ENCODE measurements around the gene TBCD.

The TBCD gene

DNA sequence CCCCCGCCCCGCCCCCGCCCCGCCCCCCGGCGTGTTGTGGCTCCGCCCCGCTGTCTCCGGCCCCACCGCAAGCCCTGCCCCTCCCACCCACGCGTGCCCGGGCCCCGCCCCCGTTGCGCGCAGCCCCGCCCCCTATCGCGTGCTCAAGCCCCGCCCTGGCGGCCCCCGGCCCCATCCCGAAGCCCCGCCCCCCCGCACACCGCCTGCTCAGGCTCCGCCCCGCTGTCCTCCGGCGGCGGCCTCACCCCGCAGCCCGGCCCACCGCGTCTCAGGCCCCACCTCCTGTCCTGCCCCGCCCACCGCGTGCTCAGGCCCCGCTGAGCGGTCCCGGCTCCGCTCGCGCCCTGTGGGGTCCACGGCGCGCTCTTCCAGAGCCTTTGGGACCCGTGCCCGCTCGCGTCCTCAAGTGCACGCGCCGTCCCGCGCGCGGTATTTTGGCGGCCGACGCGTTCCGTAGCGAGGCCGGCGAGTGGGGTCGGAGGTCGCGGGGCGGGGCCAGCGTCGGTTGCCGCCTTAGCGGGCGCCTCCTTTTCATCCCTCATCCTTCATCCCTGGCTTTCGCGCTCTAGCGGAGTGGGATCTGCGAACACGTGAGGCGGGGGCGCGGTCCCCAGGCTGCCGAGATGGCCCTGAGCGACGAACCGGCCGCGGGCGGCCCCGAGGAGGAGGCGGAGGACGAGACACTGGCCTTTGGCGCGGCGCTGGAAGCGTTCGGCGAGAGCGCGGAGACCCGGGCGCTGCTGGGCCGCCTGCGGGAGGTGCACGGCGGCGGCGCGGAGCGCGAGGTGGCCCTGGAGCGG lies at the start of gene TBCD:
Gene TBCD, plus strand, starts transcription at position 495 of the 800 bp plus-strand sequence. Its CDS starts 129 bp downstream, at position 624.
- DNase-seq (ENCODE audit: low read depth) = peak; percentile 88

DNA sequence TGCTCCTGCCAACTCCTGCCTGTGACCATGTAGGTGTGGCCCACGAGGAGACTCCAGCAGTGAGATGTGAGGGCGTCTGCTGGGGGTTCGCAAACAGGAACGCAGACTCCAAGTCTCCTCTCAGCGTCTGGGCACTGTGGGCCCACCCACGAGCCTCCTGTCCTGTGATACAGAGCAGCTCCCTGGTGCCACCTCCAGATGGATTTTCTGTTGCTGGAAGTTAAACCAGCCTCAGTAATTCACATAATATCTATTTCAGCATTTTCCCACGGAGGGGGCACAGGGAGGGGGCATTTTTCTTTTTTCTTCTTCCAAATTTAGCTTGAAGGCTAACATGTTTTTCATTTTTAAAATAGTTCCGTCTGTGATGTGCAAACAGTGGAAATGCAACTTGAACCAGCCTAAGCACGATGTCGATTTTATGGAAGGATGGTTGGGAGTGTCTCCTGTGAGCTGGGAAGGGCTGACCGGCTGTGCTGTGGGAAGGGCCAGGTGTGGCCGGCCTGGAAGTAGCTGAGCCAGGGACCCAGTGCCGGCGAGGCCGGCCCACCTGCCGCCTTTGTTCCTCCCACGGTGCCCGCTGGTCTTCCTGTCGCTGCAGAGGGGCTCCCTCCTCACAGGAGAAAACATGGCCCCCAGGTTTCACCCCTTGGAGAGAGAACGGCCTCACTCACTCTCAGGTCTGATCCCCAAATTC lies 49.5 kb upstream of the TBCD start:
- no peak for DNase-seq (ENCODE audit: low read depth)

DNA sequence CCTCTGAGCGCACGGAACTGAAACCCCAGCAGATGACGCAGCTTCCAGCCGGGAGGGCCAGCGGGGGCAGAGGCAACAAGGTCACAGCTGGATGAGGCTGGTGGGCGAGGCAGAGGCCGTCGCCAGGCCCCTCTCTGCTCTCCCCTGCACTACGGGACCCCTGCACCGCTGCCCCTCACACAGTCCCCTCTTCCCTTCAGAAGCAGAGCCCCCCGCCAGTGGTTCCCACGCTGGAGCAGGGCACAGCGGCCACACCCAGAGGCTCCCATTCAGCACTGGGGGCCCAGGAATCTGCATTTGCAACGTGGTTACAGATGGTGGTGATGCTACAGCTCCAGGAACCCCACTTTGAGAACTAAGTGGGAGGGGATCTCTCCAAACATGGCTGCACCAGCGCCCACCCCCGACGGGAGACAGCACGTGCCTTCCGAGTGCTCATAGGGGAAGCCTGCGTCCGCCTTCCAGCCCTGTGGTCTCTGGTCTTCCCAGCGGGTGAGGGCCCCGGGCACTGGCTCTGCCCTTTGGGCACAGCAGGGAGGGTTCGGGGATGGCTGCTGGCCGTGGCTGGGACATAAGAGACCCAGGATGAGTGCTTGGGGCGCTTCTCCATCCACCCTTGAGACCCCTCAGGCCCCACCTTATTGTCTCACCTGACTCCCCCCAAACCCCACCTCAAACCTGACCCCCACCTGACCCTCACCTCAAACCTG lies 48.7 kb upstream of the TBCD start:
- no peak for DNase-seq (ENCODE audit: low read depth)

DNA sequence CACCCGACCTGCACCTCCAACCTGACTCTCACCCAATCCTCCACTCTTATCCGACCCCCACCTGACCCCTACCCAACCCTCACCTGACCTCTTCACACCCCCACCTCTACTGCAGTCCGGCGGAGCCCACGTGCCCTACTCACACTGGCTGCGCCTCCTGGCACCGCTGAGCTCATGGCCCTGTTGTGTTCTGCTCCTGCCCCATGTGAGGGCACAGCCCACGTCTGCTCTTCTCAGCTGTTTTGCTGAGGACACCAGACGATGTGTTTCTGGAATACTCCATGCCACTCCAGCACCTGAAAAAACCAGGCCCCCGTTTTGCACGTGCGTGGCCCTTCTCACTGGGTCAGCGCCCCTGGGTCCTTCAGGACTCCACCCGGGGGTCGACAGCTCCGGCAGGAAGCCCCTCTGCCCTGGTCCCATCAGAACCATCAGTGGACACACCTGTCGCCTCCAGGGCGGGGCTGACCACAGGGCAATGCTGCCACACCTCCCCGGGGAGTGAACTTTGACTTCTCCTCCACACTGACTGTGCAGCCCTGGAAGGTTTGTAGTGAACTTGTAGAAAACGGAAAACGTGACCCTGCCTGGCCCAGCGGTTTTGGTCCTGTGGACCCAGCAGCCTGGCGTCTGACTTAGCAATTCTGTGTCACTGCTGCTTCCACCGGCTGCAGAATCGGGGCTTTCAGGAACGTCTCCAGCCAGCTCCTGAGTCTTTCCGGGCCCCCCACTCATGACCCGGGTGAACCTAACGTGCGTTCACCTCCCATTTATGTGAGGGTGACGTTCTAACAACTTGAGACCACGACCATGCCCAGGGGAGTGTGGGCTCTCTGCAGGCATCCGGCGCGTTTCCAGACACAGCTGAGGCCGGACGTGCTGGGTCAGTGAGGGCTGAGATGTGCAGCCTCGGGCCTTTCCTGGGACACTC lies 47.7 kb upstream of the TBCD start:
- DNase-seq (ENCODE audit: low read depth) = no peak

DNA sequence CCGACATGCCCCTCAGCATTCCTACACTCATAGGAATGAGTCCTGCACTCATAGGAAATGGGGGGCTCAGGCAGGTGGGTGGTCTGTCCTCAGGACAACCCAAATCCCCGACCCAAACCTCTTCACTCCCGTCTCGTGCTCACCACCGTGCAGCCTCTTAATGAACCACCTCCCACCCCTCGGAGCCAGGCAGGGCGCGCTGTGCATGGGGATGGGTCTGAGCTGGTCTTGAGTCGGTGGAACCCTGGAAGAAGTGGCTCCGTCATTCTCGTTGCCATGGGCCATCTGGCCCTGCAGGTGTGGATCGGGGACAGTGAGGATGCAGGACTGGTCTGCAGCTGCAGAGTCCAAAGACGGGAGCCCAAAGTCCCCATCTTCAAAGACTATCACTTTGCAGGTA lies 47.0 kb upstream of the TBCD start:
- no peak for DNase-seq (ENCODE audit: low read depth)

DNA sequence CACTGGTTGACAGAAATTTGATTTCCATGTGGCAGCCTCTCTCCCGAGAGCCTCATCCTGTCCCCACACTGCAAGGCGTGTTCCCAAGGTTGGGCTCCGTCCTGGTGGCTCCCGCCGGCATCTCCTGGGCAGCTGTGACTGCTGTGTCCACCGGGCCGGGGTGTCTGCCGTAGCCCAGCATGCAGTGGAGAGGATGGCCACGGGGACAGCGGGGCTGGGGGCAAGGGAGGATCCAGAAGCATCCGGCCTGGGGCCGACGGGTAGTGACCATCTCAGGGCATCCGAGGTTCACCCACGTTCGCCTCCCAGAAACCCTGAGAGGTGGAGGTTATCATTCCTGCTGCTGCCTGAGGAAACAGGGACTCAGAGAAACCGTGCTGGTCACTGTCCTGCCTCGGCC lies 46.1 kb upstream of the TBCD start:
- no peak for DNase-seq (ENCODE audit: low read depth)

DNA sequence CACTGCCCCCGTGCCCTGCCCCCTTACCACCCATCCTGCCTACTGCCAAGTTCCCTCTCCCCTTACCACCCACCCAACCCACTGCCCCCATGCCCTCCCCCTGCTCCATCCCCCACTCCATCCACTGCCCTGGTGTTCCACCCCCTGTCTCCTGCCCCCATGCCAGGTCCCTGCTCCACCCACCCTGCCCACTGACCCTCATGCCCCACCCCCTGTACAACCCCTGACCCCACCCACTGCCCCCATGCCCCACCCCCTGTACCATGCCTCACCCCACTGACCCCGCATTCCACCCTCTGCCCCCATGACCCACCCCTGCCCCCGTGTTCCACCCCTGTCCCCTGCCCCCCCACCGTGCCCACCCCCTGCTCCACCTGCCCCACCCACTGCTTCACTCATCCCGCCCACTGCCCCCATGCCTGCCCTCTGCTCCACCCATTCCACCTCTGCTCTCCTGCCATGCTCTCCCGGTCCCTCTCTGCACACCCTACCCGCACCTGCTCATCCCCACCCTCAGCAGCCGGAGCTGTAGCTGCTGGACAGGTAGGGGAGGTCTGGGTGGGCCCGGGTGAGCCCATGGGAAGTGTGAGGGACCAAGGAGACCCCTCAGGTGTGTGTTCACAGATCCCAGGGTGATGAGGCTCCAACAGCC lies 42.7 kb upstream of the TBCD start:
- DNase-seq (ENCODE audit: low read depth) = no peak

DNA sequence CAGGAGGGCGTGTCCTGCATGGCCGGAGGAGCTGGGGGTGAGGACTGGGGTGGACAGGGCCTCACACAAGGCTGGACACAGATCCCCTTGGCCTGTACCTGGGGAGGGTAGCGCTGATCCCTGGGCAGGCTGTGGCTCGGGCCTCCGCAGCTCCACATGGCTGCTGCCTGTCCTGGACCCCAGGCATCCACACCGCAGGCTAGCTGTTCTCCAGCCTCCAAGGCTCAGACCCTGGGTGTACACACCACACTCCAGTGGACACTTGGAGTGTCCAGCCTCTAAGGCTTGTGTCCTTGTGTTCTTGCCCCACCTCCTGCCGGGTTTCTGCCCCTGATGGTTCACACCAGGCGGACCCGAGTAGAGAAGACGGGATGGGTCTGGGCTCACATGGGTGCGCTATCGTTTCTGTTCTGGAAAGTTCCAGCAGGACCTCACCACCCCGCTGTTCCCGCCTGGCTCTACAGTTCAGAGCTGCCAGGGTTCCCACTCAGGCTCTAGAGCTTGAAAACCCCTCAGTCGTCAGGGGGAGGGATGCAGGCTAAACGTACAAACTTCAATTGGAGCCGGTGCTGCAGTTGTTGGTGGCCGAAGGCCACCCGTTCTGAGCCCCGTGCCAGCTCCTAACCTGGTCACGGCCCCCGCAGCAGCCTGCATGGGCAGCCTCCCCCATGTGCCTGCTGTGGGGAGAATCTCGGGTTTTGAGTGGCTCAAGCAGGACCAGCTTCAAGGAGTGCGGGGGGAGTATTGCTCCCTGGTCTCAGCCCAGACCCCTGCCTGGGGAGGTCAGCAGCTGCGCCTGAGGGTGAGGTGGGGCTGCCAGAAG lies 42.0 kb upstream of the TBCD start:
- DNase-seq (ENCODE audit: low read depth) = no peak

DNA sequence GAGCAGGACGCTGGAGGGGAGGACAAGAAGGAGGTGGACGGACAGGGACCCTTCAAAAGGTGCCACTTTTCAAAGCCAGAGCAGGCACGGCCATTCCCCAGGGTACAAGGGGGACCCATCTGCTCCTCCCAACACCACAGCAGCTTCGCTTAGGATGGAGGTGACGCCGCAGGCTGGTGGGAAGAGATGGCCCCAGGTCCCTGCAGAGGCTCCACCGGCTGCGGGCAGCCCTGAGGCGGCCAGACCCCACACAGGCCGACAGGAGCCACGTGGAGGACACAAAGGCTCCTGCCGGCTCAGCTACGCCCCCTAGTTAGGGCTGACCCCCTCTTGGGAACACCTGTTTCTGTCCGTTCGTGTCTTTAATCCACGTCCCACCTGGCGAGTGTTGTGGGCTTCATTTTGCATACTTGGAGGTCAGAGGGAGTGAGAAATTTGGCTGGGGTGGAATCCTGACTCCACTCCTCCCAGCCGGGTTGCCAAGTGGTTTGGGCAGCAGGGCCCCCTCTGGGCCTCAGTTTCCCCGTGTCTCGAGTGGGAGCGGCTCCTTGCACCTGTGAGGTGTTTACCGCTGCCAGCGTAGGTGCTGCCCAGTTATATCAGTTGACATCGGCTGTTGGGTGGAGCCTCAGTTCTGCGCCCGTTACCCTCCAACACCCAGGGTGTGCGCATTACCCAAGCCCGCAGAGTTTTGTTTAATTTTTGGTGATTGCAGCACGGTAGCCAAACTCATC lies 41.2 kb upstream of the TBCD start:
- no peak for DNase-seq (ENCODE audit: low read depth)

DNA sequence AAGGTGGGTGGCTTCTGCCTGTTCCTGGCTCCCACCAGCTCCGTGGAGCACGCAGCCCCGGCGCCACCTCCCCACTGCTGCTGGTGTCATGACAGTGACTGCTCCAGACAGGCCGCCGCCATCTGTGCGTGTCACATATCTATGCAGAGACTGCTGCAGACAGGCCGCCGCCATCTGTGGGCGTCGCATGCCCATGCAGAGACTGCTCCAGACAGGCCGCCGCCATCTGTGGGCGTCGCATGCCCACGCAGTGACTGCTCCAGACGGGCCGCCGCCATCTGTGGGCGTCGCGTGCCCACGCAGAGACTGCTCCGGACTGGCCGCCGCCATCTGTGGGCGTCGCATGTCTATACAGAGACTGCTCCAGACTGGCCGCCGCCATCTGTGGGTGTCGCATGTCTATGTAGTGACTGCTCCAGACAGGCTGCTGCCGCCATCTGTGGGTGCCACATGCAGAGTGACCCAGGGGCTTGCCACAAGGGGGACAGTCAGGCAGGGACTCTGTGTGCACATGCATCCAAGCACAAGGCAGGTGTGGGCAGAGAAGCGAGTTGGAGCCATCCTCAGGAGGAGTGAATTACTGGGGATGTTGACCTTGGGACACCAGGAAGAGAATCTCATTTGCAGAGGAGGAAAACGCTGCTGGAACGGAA lies 38.7 kb upstream of the TBCD start:
- DNase-seq (ENCODE audit: low read depth) = no peak

DNA sequence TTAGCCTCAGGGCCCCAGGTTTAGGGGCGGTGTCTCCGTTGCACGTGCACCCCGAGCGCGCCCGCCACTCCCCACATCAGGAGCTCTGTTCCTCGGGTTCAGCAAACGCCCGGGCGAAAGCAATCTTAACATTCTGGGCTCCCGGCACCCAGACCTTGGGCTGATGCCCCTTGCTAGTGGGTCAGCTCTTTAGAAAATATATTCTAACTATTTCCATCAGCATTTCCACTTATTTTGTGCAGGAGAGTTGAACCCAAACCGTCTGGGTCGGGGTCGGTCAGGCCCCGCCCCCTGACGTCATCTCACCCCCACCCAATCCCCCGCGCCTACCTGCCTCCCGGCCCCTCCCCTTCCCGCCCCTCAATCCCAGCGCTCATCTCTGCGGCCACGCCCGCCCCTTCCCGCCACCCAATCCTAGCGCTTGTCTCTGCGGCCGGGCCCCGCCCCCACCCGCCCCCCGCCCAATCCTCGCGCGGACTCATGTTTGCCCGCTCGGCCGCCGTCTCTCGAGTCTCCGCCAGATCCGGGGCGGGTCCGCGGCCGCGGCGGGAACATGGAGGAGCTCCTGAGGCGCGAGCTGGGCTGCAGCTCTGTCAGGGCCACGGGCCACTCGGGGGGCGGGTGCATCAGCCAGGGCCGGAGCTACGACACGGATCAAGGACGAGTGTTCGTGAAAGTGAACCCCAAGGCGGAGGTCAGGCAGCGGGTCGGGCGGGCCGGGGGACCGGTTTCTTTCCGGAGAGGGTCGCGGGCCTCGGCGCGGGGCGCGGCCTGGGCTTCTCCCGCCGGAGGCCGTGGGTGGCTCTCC lies 35.5 kb upstream of the TBCD start, which contains the start of gene FN3KRP:
Gene FN3KRP, plus strand, starts transcription at position 504 of the 808 bp plus-strand sequence. Its CDS starts 50 bp downstream, at position 554.
- peak; percentile 86 for DNase-seq (ENCODE audit: low read depth)

DNA sequence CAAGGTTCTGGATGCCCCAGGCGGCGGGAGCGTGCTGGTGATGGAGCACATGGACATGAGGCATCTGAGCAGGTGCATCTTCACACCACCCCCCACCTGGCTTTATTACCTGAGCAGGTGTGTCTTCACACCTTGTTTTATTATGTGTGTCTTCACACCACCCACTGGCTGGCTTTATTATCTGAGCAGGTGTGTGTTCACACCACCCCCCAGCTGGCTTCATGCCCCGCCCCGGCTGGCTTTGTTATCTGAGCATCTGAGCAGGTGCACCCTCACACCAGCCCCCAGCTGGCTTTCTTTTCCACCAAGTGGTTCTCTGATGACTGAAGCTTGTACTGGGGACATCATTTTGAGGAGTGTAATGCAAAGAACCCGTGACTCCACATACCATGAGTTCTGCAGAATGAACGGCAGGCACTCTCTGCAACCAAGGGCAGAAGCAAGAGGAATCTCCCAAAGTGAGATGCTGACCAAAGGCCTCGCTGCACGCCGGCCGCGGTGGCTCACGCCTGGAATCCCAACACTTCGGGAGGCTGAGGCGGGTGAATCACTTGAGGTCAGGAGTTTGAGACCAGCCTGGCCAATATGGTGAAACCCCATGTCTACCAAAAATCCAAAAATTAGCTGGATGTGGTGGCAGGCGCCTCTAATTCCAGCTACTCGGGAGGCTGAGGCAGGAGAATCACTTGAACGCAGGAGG lies 32.7 kb upstream of the TBCD start:
- DNase-seq (ENCODE audit: low read depth) = no peak

DNA sequence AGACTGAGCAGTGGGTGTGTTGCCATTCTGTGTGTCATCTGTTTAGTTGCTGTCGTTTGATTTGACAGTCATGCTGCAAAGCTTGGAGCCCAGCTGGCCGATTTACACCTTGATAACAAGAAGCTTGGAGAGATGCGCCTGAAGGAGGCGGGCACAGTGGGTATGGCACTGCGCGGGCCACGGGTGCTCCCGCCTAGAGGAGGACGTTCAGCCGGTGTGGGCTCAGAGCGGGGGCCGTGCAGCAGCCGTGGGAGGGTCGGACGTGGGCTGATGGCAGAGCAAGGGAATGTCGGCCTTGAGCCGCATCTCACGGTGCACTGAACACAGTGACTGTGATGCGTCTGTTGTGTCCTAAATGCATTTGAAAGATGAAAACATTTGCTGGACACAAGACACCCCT lies 31.7 kb upstream of the TBCD start:
- DNase-seq (ENCODE audit: low read depth) = no peak

DNA sequence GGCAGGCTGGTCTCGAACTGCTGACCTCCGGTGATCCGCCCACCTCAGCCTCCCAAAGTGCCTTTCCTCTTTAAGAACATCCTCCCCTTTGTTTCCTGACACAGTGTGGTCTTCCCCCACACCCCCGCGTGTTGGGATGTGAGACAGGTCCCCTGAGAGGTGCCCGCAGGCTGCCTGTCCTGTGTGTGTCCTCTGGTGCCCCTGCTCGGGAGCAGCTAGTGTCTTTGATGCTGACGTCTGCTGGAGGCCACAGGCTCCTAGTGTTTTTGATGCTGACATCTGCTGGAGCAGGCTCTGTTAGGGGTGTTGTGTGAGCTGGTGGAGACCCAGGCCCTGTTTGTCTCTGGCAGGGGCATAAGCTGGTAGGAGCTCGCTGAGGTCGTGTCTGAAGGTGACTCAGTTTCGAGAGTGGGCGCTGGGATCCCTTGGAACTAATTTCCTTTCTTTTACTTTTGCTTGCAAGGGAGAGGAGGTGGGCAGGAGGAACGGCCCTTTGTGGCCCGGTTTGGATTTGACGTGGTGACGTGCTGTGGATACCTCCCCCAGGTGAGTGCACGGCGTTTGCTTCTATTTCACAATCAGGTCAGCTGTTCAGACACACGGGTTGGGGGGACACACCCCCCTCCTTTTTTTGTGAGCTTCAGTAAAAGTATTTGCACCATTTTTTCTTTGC lies 29.4 kb upstream of the TBCD start:
- no peak for DNase-seq (ENCODE audit: low read depth)

DNA sequence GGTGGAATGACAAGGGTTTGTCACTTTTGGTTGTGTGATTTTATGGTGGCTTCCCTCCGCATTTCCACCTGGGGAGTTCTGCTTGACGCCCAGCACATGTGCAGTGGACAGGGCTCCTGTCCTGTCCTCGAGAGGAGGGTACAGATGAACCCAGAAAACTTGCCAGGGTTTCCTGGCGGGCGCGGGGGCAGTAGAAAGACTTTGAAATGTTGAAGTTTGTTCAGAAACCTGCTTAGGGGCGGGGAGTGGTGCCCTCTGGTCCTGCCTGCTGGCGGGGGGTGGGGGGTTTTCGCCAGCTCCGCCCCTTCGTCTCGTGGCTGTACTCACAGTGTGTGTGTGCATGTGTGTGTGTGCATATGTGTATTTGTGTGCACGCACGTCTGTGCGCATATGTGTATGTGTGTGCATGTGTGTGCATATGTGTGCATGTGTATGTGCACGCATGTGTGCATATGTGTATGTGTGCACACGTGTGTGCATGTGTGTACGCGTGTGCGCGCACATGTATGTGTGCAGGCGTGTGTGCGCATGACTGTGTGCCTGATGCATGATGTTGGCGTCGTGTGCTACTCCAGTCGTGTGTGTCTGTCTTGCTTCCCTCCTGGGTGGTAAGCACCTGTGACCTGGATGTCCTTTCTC lies 28.6 kb upstream of the TBCD start:
- no peak for DNase-seq (ENCODE audit: low read depth)

DNA sequence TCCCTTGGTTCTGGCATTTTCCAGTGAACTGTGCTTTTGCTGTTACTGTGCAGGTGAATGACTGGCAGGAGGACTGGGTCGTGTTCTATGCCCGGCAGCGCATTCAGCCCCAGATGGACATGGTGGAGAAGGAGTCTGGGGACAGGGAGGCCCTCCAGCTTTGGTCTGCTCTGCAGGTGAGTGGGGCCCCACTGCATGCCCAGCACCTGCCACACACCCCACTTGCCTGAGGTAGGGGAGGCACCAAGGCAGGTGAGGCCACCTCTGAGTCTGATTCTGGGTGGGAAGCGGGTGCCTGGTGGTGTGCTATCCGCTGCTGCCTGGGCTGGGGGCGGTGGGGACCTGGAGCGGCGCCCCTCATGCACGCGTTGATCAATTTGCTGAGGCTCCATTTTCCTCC lies 25.4 kb upstream of the TBCD start:
- no peak for DNase-seq (ENCODE audit: low read depth)
